GM21825 (cell line): ENCODE data around the gene MANBA.
A peak's percentile ranks its signal among the peaks of the same experiment; 100 is the strongest.
"Not testable (repeated sequence)": the region's sequence is repeated elsewhere in the genome, so short reads cannot be mapped to it uniquely, and the experiment has no call there.

ENCODE experiments used
- ATAC-seq: cut with Tn5 transposase; IDR thresholded peaks from one replicate; pipeline ENCODE4 v1.9.1; 2021; ENCODE audit warnings: mild to moderate bottlenecking, moderate library complexity; ENCODE audit not compliant: unreplicated experiment

MANBA gene

DNA sequence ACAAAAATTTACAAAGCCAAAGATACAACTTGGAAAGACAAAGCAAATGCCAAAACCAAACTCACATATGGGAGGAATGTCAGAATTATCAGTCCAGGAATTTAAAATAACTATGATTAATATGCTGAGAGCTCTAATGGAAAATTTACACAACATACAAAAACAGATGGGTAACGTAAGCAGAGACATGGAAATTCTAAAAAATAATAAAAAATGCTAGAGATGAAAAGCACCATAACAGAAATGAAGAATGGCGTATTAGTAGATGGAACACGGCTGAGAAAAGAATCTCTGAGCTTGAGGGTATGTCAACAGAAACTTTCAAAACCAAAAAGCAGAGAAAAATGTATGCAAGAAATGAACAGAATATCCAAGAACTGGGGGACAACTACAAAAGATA is 4.1 kb upstream of the MANBA start:
- ATAC-seq = no peak

DNA sequence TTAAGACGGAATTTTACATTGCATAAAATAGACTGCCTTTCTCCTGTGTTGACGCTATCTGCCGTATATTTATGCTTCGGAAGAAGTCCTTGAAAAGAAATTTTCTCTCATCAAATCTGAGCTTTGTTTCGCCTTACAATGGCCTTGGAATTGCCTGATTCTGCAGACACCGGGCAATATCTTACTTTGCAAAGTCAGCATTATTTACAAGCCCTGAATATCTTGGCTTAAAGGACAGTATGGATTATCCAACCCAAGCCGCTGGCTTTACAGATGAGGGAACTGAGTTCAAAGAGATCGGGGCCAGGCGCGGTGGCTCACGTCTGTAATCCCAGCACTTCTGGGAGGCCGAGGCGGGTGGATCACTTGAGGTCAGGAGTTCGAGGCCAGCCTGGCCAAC is 1.1 kb upstream of the MANBA start:
- ATAC-seq = no peak

DNA sequence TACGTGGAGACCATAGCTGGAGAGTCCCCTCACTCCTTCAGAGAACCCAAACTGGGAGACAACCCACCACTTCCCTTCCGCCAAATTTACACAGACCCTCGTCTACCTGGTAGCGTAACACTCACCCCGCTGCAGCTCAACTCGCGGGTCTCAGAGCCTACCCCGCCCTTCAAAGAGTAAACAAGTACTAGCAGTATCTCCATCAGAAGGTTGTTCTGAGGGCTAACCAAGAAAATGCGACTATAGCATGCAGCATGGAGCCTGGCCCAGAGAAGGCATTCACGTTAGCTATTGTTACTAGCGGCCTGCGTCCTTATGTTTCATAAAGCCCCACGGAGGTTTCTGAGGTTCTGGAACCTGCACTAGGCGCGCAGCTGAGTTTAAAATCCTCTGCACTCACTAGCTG is 531 bp upstream of the MANBA start:
- ATAC-seq = no peak

DNA sequence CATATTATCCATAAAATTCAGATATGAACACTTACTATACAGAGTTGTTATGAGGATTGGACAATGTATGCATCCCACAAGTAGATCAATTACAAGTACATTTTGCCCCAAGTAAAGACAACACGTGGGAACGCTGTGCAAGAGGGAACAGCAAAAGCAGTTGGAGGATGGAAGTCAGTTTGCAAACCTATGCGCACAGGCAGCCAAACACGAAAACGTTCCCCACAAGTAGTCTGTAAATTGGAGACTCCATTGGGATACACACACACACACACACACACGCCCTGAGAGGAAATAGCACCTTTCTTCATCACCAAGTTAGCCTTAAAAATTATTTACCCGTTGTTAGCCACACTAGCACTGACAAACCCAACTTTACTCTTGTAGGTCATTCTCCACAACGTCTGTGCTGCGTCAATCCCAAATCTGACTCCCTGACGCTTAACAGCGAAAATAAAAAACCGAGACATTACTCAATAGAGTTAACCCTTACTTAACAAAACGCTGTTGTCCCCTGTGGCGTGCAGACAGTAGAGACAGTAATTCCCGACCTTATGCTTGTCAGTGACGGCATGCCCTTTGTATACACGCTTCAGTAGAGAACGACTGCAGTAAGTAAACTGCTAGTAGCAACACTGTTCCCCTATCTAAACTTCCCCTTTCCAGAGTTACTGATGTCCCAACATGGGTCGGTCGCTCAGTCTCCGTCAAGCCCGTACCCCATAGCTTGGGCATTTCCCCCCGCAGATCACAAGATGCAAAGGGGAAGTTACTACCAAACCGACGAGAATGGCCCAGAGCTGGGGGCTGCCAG is 730 bp downstream of the MANBA start:
- ATAC-seq = peak; percentile 57

DNA sequence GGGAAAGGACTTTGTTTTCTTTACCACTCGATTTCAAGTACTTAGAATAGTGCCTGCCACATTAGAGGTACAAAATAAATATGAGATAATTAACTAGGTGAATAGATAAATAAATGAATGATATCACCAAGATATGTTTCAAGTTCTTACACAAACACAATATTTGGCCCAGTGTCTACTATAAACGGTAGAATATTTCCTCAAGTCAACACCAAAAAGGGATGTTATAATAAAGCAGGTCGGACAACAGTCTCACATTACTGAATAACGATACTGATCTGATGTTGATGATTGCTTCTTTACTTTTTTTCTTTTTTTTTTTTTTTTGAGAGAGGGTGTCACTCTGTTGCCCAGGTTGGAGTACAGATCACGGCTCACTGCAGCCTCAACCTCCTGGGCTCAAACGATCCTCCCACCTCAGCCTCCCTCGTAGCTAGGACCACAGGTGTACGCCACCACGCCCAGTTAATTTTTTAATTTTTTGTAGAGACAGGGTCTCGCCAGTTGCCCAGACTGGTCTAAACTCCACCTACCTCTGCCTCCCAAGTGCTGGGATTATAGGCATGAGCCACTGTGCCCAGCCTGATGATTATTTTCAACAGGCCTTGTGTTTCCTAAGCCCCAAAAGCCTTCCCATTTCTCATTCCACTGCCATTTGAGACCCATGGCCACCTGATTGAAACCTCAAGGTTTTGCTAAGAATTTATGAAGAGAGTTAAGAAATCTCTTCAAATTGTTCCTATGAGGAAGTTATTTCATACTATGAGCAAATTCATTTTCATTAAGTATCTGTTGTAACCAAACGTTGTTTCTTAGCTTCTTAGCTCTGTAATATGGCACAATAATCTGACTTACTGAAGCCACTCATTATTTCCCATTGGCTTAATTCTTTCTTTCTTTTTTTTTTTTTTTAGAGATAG is 2.3 kb downstream of the MANBA start:
- ATAC-seq = no peak

DNA sequence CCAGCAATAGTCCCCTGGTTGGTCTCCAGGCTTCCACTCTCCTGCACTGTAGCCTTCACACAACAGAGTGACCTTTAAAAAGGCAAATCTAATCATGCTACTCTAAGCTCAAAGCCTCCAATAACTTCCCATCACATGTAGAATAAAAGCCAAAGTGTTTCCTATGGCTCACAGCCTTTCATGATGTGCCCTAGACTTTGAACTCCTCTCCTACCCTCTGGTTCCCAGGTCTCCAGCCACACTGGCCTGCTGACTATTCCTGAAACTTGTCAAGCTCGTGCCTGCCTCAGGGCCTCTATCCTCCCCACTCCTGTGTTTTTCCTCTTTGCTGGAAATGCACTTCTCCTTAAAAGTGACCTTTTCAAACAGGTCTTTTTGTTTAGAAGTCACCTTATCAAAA is 3.1 kb downstream of the MANBA start:
- no peak for ATAC-seq

DNA sequence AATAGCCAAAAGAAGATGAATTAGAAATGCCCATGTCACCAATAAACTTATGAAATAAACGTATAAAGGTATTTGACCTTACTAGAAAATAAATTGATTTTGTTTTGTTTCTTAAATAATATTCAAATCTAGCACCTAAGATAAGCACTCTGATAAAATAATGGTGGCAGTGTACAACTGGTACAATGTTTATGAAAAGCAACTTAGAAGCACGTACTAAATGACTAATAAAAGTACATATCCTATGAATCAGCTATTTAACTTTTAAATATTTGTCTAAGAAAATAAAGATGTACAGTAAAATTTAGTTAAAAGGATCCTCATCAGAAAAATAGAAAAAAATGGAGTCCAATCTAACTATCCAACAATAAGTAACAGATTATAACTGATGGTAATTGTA is 6.7 kb downstream of the MANBA start:
- ATAC-seq = no peak

DNA sequence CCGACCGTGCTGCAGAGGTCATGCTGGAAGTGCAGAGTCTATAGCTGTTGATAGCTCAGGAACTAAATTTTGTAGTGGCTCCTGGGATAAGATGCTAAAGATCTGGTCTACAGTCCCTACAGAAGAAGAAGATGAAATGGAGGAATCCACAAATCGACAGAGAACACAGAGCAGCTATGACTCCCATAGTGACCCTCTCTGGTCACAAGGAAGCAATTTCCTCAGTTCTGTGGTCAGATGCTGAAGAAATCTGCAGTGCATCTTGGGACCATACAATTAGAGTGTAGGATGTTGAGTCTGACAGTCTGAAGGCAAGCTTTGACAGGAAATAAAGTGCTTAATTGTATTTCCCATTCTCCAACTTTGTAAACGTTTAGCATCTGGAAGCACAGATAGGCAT is 8.8 kb downstream of the MANBA start:
- ATAC-seq = no peak

DNA sequence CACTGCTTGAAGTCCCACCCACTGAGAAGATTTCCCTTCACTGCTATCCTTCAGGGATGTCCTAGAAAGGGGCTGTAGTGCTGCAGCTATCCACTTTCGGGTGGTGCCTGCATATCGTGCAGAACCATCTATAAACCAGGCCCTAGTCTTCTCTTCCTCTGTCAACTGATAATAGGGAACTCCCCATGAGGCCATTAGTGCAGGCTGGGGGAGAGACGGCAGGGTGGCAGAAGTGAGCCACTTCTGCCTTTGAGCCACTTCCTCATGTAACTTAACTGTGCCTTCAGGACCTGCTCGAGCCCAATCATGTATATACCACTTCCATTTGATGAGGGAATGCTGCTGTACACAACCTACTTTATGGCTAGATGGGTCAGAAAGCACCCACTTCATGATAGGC is 17.4 kb downstream of the MANBA start:
- peak; percentile 100 for ATAC-seq

DNA sequence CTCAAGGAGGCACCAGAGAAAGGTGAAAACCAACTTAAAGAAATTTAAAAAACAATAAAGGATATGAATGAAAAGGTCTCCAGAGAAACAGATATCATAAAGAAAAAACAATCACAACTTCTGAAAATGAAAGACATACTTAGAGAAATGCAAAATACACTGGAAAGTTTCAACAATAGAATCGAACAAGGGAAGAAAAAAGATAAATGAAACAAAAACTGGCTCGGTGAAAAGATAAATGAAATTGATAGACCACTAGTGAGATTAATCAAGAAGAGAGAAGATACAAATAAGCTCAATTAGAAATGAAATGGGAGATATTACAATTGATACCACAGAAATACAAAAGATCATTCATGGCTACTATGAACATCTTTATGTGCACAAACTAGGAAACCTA is 22.0 kb downstream of the MANBA start:
- not testable (repeated sequence) for ATAC-seq

DNA sequence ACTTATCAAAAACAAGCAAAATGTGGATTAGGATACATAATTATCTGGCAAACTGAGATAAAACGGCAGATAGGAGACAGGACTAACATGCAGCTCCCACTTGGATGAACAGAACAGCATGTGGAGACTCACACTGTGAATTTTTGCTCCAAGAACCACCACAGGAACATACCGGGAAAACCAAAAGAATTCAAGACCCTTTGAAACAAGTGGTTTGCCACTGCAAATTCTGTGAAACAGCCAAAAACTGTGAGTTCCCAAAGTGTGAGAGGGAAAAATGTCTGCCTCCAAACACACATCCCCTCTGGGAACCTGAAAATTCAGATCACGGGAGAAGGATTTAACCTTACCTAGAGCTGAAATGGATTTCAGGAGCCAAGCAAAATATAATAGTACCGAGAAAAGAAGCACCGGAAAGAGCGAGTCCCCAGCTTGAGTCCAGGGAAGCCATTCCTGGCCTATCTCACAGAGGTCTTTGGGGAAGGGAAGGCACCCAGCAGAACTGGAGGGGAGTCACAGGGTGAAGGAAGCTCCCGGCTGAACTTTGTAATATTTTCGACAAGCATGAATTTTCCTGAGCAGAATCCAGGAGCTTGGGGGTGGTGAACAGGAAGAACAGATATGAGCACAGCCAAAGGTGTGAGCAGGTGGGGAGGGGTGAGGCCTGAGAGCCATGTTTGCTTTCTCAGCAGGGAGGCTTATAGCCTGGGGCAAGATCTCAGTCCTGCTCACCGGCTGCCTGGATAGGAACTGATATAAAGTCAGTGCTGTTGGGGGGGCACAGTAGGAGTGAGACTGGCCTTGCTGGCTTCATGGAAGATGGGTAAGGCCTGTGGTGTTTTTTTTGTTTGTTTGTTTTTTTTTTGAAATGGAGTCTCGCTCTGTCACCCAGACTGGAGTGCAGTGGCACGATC is 23.9 kb downstream of the MANBA start:
- no peak for ATAC-seq

DNA sequence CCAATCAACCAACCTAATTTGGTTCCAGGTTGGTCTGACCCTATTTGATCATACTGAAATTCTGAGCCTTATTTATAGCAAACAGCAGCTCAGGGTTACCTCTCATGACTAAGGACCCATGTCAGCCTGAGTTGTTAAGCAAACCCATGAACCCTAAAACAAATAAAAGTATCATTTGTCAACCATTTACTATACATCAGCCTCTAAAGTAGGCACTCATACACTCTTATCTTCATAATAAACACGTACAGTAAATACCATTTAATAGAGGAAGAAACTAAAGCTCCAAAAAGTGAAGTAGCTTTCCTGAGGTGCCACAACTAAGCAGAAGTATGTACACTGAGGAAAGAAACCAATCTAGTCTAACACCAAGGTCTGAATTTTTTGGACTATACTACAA is 25.2 kb downstream of the MANBA start:
- ATAC-seq = no peak

DNA sequence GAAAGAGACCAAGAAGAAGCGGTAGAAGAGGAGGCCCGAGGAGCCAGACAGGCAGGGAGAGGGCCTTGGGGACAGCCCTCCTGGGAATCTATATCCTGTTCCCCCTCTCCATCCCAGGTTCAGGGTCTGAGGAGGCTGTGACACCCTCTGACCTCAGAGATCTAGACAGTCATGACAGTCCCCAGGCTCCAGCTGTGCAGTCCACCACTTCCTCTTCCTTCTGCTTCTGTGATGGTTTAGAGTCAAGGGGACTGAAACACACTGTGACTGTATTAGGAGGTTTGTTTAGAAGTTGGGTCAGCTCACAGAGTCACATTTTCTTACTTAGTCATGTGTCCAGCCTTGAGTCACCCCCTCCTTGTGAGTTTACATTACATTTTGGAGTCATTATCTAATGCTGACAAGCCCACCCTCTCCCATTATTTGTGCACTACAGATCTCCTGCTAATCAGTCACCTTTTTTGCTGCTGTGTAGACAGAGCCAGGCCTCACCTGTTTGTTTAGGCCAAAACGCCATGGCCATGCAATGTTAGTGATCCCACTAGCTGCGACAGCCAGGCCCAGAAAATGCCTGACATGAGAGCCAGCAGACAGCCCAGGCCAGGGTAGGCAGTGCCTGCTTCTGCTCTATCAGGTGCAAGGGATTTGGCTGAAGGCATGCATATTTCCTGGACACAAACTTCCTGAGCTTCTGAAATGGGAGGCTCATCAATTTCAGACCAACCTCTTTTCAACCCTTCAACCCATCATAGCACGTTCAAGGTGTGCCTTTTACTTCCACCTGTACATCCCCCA is 26.0 kb downstream of the MANBA start:
- peak; percentile 98 for ATAC-seq

DNA sequence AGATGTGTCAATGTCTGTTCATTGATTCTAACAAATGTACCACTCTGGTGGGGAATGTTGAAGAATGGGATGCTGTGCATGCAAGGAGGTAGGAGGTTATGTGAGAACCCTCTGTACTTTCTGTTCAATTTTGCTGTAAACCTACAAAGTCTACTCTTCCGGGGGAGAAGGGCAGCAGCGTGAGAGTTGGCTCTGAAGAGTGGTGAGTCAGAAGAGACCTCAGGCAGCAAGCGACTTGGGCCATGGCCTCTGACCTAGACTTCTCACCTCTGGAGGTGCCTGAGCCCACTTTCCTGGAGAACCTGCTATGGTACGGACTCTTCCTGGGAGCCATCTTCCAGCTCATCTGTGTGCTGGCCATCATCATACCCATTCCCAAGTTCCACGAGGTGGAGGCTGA is 26.7 kb downstream of the MANBA start:
- no peak for ATAC-seq

DNA sequence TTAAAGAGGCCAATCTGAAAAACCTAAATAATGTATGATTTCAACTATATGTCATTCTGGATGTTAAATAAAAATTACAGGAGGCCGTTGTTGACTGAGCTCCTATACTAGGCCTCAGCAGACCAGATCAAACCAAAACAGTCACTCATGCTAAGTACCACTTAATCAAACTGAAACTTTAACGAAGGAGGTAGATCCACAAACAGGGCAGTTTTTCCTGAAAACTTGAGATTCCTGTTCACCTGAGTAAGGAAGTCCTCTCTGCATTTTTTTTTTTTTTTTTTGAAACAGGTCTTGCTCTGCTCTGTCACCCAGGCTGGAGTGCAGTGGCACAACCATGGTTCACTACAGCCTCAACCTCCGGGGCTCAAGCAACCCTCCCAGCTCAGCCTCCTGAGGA is 27.7 kb downstream of the MANBA start:
- ATAC-seq = no peak

DNA sequence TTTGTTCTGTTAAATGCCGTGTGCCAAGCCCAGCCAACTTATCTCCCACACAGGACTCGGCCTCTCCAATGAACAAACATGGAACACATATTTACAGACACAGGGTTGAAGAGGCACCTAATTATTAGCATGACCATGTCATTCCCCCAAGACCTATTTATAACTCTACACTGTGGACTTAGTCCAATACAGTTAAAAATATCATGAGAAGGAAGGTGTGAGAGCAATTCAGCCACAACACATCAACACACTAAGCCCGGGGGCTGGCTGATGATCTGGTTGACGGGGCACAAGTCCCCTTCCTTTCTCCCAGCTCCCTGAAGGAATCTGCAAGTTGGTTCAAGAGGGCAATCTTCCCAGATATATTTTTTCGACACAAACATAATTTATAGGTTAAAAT is 28.1 kb downstream of the MANBA start:
- ATAC-seq = no peak

DNA sequence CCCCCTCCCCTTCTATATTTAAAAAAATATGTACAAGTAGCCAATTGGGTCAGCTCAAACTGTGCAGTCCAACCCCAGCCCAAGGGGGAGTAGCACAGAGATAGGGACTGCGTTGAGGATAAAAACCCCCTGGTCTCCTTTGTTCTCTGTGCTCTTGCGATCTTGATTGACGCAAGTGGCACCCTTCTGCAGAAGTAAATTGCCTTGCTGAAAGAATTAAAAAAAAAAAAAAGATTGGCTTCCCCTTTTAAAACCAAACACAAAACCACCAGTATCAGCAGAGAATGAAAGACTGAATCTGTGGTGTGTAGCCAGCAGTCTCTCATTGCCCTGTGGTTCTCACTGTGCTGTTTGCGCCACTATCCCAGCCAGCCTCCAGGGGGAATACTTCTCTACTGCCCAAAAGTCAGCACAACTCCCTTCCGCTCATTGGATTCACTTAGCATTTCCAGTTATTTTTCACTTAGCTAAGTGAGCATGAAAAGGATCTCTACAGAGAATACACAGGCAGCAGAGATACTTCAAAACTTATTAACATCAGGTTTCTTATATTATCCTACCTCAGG is 29.7 kb downstream of the MANBA start:
- ATAC-seq = no peak

DNA sequence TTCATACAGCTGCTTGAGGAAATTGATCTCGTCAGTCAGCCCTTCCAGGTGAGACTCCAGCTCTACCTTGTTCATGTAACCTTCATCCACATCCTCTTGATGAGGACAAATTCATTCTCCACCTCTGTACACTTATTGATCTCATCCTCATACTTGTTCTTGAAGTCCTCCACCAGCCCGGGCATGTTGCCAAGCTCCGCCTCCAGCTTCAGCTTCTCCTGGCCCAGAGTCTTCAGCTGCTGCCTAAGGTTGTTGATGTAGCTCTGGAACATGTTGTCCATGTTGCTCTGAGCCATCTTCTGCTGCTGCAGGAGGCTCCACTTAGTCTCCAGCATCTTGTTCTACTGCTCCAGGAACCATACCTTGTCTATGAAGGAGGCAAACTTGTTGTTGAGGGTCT is 31.3 kb downstream of the MANBA start:
- ATAC-seq = not testable (repeated sequence)

DNA sequence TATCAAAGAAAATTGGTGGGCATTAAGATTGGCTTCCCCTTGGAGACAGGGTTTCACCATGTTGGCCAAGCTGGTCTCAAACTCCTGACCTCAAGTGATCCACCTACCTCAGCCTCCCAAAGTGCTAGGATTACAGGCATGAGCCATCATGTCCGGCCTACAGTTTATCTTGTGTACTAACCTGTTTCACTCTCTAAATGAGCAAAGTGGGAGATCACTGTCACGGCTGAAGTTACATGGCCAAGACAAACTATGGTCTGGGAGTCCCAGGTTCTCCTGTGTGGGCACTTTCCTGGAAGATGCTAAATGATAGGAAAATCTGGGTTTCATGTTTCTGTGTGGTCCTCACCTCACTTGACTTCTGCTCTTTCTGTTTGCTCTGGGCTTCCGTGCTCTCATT is 33.8 kb downstream of the MANBA start:
- not testable (repeated sequence) for ATAC-seq

DNA sequence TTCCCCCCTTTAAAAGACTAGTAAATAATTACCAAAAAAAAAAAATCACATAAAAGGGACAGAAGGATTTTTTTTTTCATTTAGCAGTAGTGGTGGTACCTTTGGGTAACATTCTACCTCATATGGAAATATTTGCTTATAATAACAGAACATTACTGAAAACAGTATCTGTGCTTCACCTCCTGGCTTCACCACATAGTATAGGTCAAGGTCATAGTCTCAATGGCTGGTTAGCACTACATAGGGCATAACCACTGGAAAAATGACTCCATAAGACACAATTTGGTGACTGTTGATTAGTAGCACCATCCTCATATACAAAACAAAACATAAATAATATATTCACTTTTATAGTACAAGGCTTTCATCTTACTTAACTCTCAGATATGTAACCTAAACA is 34.7 kb downstream of the MANBA start:
- ATAC-seq = no peak
